T-helper 9 cell (primary cell): ENCODE measurements around the gene LY6G5B.
A peak's percentile ranks its signal among the peaks of the same experiment; 100 is the strongest.

Experiments used
- DNase-seq: peaks from one replicate; pipeline ENCODE4 v3.0.0-alpha.2; 2020

LY6G5B gene

DNA sequence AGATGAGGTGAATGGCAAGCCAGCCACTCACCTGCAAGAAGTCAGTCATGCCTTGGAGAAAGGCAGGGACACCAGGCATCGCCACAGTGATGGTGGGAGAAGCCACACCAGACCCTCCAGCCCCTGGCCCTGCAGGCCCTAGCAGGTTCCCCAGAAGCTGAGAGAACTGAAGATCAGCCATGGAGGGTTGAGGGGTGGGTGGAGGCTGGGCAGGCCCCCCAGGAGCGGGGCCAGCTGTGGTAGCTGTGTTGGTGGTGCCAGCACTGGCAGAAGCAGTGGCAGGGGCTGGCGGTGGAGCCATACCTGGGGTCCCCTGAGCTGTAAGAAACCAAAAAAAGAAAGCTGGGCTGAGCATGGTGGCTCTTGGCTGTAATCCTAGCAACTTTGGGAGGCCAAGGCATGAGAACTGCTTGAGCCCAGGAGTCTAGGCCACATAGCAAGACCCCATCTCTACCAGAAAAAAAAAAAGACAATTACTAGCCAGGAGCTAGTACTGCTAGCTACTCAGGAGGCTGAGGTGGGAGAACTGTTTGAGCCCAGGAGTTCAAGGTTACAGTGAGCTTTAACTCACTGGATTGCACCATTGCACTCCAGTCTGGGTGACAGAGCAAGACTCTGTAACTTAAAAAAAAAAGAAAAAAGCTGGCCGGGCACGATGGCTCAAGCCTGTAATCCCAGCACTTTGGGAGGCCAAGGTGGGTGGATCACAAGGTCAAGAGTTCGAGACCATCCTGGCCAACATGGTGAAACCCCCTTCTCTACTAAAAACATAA lies 26.8 kb upstream of the LY6G5B start:
- no peak for DNase-seq

DNA sequence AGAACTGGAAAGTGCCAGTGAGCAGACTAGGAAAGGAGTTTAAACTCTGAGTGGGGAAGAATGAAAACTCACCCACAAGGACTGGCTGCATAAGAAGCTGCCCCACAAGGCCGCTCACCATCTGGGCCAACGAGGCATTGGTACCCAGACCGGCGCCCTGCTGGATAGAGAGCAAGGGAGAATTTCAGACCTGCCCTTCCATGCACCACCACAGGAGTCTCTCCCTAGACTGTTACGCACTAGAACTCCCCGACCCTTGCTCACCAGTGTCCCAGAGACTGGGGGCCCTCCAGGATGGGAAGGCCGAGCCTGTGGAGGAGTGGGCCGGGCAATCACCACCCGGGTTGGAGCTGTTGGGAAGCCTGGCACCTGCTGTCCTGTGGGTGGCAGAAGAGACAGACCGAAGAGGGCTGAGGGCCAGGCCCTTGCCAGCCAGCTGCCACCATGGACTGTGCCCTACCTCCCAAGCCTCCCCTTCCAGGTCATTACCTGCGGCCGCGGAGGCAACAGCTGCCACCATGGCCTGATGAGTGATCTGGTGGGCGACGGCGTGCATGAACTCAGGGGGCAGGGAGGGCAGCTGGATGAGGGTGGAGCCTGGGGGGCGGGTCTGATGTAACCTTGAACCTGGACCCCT lies 25.8 kb upstream of the LY6G5B start:
- DNase-seq, result no peak

DNA sequence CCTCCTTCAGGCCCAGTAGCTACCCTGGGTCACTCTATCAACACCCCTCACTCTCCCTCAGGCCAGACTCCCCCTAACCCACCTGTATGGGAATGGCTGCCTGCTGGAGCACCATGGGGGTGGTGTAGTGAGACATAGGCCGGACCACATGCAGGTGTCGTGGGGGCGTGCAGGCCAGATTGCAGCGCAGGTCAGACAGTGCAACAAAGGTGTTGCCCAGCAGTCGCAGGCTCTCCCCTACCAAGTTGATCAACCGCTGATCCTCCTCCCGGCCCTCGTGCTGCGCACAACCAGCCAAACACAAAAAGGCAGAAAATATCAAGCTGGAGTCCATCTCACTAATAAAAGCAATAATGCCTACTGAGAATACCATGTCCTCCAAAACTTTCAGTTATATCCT lies 24.5 kb upstream of the LY6G5B start:
- DNase-seq, result no peak

DNA sequence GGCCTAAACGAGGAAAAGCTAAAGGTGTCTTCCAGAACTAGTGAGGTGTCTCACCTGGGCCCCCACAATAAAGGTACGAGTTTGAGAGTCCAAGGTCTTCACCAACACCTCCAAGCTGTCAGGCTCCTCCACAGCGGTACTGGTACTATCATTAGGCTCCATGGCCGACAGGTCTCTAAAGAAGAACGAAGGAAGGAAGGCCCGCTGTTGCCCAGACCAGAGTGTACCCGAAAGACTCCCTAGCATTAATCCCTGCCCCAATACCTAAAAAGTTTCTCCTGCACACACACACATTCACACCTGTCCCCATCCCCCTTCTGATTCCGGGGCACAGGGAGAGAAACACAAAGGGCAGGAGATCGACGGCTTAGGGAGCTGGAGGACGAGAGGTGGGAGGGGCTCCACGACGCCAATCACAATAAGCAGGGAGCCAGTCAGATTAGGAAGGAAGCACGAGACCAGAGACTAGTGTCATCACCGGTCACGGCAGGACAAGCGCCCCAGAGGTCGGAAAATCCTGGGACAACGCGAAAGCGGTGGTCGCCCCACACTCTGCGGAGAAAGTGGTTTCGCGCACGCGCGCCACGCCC lies 18.1 kb upstream of the LY6G5B start:
- DNase-seq, result no peak

DNA sequence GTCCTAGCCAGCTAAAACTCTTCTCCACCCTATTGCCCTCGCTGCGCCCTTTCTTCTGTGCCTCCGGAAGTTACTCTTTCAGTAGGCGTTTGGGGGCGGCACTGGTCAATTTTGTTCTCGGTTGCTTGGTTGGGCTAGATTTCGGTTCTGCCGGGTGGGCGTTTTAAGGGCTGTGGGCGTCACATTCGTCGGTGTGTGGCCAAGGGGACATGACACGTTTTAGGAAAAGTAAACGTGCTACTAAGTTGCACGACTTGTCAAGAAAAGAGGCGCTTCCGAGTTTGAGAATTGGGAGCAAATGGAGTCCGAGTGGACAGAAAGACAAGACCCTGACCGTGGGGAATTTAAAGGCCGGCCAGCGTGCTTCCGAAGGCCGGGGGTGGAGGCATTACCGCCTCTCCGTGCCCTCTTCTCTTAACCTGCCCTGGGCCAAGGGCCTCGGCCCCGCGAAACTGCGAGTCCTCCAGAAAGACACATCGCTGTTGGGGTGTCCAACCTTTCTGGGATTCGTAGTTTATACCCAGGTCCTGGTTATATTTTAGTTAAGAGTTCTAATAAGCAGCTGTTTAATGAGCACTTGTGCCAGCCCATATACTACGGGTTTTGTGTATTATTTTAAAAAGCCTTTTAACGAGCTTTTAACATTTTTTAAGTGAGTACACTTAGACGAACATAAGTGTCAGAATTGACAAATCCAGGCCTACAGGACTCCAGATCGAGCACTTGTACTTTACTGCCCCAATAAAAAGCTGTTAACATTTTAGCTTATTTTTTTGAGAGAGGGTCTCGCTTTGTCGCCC lies 16.7 kb upstream of the LY6G5B start:
- DNase-seq, result no peak

DNA sequence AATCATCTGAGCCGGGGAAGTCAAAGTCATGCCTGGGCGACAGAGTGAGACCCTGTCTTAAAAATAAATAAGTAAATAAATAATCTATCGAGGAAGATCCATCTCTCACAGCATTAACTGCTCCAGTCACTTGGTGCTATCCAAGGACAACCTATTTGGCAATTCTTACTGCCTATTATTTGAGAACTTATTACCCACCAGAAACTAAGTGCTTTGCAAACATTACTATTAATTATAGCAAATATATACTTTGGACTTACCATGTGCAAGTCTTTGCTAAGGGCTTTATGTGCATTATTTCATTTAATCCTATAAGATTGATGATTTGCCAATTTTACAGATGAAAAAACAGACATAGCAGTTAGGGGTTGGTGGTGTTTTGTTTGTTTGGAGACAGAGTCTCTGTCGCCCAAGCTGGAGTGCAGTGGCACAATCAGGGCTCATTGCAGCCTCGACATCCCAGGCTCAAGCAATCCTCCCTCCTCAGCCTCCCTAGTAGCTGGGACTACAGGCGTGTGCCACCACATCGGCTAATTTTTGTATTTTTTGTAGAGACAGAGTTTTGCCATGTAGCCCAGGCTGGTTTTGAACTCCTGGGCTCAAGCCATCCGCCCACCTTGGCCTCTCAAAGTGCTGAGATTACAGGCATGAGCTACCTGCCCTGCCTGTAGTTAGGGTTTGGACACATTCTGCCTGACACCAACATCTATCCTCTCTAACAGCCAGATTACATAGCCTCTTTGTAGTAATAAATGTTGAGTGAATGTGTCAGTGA lies 15.0 kb upstream of the LY6G5B start:
- DNase-seq, result no peak

DNA sequence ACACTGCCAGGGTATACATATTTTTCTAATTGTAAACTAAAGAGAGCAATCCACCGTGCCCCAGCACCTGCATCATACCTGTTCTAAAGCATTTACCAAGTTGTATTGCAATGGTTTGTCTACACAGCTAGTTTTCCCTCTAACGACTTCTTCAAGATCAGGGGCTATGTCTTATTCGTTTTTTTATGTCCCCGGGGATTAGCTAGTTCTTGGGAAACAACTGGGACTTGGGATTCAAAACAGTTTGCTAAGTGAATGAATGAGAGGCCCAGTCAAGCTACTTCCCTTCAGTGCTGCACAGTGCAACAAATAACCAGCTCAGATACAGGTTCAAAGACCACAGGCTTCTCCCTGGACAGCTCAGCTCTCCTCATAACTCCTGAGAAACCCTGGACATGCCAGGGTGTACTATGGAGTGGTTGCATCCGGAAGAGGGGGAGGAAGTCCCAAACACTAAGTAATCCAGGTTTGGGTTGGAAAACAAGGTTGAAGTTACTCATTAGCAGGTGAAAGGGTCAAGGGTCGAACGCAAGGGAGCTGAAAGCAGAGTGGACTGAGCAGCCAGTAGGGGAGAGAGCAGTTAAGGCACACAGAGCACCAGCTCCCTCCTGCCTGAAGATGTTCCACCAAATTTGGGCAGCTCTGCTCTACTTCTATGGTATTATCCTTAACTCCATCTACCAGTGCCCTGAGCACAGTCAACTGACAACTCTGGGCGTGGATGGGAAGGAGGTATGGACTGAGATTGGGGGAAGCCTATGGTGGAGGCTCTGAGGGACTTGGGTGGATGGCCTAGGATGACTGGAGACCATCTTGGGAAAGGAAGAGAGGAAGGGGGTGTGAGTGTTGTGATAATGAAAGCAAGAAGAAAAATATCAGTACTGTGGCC lies 14.2 kb upstream of the LY6G5B start, which contains the start of gene APOM:
APOM (plus strand) TSS at position 546 of the 889 bp plus-strand sequence; CDS start at position 619, 73 bp downstream.
- DNase-seq, result no peak

DNA sequence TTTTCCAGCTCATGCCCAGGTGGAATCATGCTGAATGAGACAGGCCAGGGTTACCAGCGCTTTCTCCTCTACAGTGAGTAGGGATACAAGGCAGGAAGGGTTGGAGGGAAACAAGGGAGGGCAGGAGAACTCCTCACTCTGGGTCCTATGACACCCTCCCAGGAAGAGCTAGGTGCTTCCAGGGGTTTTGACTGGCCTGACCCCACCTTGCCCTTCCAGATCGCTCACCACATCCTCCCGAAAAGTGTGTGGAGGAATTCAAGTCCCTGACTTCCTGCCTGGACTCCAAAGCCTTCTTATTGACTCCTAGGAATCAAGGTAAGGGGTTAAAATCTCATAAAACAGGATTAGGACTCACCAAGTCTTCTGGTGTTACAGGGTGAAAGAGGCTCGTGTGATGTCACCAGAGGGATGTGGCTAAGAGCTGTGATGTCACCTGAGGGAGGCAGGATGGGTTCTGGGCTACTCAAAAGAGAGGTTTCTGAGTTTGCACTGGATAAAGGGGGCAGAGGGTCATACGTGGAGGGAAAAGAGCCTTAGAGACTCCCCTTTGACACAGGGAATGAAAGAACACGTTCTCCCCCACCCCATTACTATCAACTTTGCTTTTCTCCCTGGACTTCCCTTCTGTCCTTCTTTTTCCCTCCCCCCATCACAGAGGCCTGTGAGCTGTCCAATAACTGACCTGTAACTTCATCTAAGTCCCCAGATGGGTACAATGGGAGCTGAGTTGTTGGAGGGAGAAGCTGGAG lies 12.2 kb upstream of the LY6G5B start:
- no peak for DNase-seq

DNA sequence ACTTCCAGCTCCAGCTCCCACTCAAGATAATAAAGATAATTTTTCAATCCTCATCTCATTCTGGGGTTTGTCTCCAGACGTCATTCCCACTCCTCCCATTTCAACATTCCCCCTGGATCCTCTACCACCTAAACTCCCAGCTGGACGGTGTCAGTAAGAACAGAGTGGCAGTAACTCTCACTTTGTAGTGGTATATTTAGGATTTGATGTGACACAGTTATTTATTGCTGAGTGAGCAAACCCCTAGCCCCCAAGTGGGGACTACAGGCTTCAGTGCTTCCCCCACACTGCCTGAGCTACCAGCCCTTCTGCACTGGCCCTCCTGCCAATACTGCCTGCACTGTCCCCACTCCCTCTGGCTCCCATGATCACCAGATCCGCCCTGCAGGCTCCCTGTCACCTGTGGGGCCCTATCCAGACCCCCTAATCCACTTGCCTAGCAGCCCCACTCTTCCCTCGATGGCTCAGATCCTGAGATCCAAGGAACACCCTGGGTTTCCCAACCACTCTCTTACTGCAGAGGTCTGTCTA lies 11.6 kb upstream of the LY6G5B start:
- DNase-seq, result no peak

DNA sequence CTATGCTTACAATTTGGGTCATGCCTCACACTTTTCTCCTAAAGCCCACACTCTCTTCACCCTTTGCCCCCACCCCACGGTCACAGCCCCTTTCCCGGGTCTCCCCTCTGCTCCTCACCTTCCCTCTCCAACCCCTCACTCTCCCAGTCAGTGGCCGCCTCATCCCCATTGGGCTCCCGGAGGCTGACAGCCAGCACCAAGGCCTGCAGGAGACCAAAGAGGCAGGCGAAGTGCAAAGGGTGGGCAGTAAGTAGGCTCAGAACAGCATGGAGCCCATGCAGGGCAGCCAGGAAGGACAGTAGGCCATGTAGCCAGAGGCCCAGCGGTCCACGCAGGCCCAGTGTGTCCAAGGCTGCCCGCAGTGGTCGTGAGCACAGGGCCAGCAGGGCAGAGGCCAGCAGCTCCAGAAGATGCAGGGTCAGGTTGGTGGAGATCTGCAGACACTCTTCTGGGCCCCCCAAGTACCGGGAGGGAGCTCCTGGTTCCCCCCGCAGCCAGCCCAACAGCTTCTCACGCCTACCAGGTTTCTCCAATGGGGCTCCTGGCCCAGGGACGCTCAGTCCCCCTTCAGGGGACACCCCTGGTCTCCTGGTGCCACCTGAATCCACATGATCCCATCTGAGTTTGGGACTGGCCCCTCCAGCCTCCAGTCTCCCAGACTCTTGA lies 10.7 kb upstream of the LY6G5B start:
- no peak for DNase-seq

DNA sequence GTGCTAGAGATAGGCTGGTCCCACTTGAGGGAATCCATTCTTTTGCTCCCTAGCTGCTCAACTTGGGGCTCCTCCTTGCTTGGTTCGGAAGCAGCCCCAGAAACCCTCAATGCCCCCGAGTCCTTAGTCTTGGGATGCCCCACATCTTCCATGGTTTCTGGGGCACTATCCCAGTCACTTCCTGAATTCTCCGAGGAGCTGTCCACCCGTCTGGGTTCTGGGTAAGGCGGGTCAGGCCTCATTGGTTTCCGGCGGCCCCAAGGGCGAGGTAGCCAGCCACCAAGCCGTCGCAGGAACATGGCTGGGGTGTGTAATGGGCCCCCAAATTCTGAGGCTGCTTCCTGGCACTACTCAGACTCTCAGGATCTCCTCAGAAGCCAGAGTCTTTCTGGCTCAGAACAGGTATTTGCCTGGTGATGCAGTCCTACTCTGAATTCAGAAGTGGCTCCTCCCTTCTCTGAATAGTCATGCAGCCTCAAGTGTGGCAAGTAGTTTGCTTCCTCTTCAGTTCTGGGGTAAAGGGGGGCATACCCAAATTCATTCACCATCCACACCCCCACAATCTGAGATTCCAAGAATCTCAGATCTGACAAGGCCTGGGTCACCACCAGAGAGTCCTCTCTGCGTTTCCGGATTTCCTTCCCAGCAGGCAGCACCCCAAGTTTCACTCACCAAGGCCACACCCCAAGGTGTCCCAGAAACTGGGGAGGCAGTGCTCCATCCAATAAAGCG lies 10.0 kb upstream of the LY6G5B start:
- DNase-seq, result no peak

DNA sequence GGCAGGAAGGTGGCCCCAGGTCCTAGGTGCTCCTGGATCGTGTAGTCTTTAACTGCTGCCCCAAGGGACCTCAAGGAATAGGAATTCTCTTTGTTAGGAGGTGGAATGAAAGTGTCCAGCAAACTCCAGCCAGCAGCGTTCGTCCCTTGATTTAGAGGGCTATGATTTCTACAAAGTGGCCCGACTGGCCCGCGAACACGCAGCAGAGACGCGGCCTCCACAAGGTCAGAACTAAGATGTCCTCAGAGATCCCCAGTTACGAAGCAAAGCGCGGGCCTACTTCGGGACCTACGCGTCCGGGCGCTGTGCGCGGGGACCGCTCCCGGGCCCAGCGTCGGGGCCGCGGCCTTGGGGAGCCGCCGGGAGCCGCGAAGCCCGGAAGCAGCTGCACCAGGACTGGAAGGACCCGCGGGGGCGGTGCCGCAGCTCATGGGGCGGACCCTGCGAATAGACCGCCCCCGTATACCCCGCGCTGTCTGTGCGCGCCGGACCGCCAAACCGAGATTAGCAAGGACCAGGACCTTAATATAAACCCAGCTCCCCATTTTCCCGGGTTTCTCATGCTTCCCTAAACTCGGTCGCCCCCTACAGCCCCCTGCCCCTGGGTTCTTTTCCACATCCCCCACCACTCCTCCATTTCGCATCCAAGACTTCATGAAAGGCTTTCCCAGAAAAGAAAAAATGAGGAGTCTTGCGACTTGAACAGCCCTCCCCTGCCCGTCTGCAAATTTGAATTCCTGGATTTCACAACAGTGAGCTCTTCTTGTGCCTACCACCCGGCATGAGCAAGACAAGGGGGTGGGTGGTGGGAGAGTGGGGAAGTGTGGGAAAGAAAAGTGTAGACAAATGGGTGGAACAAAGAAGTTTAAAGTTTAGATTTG lies 9.2 kb upstream of the LY6G5B start, which contains the start of gene C6orf47:
C6orf47 (minus strand) TSS at position 398 of the 881 bp plus-strand sequence. CDS start 831 bp downstream, outside the sequence.
- DNase-seq, result peak; percentile 67

DNA sequence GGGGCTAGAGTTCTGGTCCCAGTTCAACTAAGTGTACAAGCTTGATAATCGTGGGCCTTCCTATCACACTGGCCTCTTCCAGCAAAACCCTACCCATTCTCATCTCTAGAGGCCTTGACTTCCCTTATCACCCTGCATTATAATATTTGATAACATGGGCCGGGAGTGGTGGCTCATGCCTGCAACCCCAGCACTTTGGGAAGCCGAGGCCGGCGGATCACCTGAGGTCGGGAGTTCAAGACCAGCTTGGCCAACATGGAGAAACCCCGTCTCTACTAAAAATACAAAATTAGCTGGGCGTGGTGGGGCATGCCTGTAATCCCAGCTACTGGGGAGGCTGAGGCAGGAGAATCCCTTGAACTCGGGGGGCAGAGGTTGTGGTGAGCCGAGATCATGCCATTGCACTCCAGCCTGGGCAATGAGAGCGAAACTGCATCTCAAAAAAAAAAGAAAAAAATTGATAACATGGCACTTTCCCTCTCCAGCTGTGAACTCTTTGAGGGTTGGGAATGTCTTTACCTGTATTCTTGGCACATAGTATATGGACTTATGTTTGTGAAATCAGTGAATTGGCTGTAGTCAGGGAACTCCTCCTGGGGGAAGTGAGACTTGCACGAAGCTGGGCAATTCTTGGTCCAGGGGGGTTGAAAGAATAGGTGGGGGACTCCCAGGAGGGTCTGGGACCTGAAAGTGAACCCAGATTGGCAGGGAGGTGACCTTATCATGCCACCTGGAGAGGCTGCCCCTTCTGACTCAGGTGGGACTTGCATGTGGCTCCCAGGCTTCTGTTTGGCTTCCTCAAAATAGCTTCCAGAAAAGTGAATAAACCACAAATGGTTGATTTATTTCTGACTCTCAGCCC lies 8.3 kb upstream of the LY6G5B start:
- DNase-seq, result no peak

DNA sequence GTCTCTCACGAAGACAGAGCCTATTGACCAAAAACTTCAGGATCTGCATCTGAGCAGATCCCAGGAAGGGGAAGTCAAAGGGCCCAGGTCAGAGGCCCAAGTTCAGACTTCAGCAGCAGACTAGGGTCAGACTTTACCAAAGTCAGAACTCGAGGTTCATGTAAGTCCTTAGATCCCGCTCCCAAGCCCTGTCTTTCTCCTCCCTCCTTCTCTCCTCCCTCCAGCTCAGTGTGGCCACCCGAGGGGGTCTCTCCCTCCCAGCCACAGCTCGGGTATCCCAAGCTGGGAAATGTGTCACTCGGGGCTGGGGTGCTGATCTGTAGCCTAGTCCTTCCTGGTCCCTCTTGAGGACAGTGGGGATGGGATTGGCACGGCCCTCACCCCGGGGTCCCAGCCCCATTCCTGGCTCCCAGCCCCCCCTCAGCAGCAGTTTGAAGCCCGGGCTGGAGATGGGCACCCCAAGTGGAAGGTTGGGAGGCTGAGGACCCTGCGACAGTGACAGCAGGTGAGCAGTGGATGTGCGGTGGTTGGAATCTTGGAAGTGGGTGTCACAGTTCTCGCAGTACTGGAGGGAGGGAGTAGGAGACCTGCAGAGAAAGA lies 7.6 kb upstream of the LY6G5B start:
- no peak for DNase-seq

DNA sequence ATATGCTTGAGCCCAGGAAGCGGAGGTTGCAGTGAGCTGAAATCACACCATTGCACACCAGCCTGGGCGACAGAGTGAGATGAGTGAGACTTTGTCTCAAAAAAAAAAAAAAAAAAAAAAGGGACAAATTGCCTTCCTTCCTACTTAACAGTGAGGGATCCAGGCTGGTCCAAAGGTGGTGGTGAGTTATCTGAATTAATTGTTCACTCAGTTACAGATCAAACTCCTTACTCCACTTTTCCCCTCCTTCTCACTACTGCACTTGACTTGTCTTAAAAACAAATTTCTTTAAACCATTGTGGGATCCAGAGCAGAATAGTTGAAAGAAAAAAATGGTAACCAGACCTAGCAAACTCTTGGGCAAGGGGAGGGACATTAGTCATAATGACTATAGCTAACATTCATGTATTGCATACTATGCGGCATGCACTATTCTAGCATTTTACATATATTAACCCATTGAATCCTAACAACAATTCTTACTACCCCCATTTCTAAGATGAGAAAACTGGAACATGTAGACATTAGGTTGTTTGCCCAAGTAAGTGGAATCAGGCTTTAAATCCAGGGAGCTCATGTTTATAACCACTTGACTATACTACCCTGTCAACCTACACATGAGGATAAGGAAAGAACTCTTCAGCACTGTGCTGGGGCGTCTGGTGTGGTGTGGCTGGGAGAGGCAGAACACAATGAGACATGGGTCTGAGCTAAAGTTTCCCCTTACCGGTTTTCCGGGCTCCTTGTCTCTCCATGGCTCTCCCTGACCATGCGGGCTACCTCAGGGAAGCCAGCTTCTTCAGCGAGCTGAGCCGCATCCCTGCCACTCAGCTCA lies 6.4 kb upstream of the LY6G5B start:
- DNase-seq, result no peak
